HG03521 (cell line): ENCODE results near the gene TMEM187.

ENCODE experiments used
- ATAC-seq: cut with Tn5 transposase; IDR thresholded peaks from one replicate; pipeline ENCODE4 v1.9.1; 2021; ENCODE audit warnings: mild to moderate bottlenecking, moderate library complexity; ENCODE audit not compliant: unreplicated experiment

Gene TMEM187

DNA sequence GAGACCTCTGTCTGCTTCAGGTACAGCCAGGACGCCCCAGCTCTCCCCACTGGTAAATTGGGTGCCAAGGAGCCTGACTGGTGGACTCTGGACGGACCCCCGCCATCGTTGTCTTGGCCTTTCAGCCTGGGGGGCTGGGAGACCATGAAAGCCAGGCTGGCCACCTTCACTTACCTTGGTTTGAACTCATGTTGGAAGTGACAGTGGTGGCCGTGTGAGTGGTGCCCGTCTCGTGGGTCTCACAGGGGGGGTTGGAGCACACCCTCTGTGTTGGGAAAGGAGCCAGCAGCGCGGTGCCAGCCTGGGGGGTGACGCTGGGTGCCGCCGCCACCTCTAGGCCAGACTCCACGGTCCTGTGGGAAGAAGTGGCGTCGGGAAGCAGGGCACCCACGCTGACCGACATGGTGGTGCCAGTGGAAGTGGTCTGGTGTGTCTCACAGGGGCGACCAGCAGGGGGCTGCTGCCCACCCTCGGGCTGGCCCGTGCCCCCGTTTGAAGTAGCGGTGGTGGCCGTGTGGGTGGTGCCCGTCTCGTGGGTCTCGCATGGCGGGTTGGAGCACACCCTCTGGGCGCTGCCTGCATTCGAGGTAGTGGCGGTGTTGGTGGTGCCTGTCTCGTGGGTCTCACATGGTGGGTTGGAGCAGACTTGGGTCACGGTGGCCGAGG lies 18.5 kb upstream of the TMEM187 start:
- no peak for ATAC-seq

- no peak for ATAC-seq
Measured at GRCh38 chrX:153954558-153955227, 17.9 kb upstream of the TMEM187 start.

DNA sequence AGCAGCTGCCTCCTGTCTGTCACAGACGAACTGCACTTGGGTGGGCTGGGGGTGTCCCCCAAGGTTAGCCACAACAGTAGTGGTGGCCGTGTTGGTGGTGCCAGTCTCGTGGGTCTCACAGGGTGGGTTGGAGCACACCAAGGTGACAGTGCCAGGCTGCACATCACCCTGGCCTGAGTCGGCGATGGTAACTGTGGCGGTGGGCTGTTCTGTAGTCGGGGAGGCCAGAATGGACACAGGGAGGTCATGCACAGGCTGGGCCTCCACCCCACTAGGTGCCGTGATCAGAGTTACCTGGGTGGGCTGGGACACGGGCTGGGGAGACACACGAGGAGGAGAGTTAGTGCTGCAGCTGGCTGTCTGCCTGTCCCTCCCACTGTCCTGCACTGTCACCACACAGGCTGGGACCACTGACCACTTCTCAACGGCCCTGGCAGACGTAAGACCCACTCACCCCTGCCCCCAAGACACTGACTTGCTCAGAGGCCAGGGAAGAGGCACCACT lies 17.3 kb upstream of the TMEM187 start:
- ATAC-seq: no peak

DNA sequence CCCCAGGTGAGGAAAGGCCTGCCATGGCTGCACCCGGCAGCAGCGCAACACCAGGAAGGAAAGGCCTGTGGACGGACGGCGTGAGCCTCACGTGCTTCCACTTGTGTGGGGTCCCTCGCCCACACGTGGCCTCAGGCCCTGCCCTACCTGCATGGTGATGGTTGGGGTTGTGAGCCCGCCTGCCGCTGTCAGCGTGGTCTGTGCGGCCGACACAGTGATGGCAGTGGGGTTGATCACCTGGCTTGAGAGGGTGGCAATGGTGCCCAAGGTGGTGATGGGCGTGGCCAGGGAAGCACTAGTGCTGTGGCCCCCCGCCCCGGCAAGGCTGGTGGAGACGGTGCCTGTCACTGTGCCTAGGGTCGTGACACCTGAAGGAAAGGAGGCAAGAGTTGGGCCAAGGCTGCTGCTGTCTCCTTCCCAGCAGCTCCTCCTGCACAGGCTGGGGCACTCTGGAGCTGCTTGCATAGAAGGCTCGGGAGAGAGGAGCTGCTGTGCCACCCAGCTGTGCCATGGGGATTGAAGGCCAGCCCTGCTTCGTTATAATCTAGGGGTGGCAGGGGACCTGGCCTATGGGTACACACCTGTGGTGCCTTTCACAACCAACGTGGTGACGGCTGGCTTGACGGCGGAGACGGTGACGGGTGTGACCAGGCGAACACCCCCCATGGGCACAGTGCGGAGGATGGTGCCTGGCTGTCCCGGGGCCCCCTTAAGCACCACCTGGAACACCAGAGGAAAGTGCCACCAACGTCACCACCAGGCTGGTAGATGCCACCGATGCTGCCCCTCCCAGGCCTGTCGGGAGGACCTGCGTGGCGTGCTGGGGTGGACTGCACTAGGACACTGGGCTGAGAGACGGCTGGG lies 16.3 kb upstream of the TMEM187 start:
- no peak for ATAC-seq

DNA sequence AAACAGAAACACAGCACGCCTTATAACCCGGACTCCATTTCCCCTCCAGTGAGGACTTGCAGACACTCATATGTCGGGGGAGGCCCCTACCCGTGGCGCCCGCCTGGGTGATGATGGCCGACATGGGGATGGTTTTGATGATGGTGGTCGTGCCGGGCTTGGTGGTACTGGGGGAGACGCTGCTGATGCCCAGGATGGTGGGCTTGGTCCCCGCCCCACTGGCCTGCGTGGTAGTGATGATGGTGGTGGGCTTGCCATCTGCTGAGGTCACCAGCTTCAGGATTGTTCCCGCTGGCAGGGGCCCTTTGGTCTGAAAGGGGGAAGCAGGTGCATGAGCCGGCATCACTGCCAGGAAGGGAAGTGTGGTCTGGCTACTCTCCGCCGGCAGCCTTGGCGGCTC lies 15.3 kb upstream of the TMEM187 start:
- ATAC-seq: no peak

GRCh38 chrX:153958605-153959004 lies 13.9 kb upstream of the TMEM187 start:
- no peak for ATAC-seq

- ATAC-seq: no peak
Measured at GRCh38 chrX:153959649-153960048, 12.9 kb upstream of the TMEM187 start.

- ATAC-seq: no peak
Measured at GRCh38 chrX:153960077-153960476, 12.5 kb upstream of the TMEM187 start.

GRCh38 chrX:153960786-153961185 lies 11.8 kb upstream of the TMEM187 start:
- no peak for ATAC-seq

GRCh38 chrX:153961292-153961691 lies 11.3 kb upstream of the TMEM187 start:
- ATAC-seq: no peak

DNA sequence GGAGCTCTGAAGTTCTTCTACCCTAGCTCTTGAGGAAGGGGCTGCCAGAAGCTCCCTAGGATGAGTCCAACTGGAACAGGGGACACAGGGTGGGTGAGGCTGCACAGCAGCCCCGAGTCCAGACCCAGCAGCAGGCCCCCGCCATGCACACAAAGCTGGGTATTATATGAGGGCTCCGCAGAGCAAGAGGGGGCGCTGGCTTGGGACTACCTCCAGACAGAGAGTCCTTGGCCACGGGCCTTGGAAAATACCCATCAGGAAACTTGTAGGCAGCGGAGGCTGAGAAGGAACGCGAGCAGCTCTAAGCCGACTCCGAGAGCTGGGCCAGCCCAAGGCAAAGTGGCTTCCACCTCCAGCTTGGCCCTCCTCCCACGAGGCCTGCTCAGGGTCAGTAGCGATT lies 9.0 kb upstream of the TMEM187 start:
- no peak for ATAC-seq

DNA sequence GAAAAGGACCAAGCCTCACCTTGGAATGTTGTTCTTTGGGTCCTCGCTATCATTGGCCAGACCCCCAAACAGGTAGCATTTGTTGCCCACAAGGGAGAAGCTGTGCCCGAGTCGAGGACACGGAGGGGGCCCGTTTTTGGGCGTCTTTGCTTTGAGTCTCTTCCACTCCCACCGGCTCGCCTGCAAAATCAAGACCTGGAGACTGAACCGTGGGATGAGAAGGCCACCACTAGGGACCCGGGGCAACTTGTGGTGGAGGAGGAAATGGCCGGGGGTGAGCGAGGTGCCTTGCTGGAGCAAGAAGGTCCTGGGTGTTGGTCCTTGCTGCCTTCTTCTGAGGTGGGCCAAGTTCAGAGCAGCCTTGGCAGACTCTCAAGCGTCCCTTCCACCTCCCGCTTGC lies 8.4 kb upstream of the TMEM187 start:
- no peak for ATAC-seq

DNA sequence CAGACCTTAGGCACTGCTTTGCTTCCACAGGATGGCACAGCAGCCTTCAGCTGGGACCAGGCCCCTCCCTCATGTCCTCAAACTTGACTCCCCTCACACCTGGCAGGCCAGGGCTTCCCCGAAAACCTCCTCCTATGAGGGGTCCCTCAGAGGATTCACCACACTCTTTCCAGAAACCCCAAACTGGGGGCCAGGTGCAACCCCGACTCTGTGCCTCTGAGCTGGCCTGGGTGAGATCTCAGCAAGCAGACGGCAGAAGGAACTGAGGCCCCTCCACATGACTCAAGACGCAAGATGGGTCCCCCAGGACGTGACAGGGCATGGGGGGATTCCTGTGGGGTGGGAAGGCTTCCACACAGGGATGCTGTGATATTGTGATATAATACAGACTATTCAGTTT lies 7.1 kb upstream of the TMEM187 start:
- no peak for ATAC-seq

DNA sequence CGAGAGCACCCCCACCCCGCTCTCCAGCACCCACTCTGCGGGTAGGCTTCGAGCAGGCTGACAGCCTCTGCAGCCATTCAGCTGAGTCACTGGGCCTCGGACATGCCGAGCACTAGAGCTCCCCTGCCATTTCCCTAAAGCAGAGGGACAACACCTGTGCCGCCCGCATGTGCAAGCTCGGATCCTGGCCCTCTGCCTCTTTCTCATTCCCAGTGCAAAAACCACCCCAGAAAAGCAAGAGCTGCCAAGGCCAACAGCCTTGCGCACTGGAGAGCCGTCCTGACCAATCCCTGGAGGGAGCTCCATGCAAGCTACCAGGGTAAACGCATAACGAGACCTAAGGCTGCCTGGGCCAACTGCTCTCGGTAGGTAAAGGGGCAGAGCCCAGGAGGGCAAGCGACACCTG lies 6.3 kb upstream of the TMEM187 start:
- ATAC-seq: no peak

DNA sequence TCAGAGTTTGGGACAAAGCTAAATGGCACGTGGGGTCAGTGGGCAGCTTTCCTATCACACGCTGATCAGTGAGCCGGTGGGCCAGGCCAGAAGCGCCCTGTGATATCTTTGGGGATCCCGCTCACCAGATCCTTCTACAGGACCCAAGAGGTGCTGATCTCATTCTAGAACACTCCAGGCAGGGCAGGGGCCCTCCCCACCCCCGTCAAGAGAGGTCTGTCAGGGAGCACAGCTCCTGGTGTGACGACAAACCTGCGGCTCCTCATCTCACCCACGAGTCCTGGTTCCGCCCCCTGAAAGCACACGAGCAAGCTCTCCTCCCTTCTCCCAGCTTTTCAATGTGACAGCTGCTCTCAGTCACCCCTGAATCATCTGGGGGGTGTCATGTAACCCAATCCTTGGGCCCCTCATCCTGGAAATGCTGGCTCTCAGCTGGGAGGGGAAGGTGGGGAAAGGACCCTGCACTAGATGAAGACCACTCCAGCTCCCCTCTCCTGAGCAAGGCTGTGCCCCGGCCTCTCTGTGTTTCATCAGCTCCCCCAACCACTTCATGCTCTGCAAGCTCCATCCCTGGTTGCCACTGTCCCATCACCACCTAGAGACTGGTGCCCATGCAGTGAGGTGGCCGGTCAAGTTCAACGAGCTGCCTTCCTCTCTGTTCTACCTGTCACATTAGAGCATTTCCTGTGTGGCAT lies 5.6 kb upstream of the TMEM187 start:
- no peak for ATAC-seq

GRCh38 chrX:153967536-153968224 lies 4.9 kb upstream of the TMEM187 start:
- ATAC-seq: no peak

GRCh38 chrX:153968255-153968654 lies 4.3 kb upstream of the TMEM187 start:
- ATAC-seq: no peak

- no peak for ATAC-seq
Measured at GRCh38 chrX:153968754-153969124, 3.8 kb upstream of the TMEM187 start.

GRCh38 chrX:153969125-153969903 lies 3.2 kb upstream of the TMEM187 start:
- ATAC-seq: no peak

DNA sequence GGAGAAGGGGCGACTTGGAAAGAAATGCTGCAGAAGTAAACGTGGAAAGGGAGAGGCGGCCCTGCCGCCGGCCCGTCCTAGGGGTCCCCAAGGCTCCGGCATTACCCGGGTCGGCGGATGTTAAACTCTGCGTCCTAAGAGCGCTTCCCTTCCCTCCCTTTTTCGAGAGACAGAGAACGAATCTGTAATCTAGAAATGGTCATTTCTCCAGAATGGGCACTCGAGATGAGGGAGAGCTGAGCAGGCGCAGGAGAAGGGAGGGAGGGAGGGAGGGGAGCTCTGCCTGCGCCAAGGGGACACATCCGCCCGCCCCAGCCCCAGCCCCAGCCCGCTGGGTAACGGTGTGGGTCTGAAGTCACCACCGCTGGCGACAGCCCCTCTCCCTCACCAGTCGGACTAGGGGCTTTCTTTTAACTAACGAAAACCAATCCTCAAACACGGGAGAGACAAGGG lies 2.6 kb upstream of the TMEM187 start:
- no peak for ATAC-seq
